Endothelial cell of umbilical vein (primary cell): ENCODE results near the gene MAP6. TPM values are rescaled to one million over a fixed set of nuclear protein-coding genes. Genes with fewer than 3 reads are reported as not detected.

Experiments
- BruUV-seq: library from RNA; stranded (reverse); fragments of 400-500 nt; replicated peaks from 2 replicates; lab custom pipeline; 2021; lab: Mats Ljungman, UMichigan
- CTCF ChIA-PET: fragments of 300-600, 350-600 bp; sonication (Branson Sonifier 250); formaldehyde crosslinking; loops from one replicate; lab custom pipeline; 2021; ENCODE audit warnings: antibody characterized with exemption, inconsistent platforms; lab: Charles Lee
- POLR2A ChIA-PET: fragments of 300-600, 350-600 bp; sonication (Branson Sonifier 250); formaldehyde crosslinking; loops from one replicate; lab custom pipeline; 2021; ENCODE audit warnings: antibody characterized with exemption, inconsistent platforms; lab: Charles Lee
- DNase-seq: peaks from one replicate; pipeline ENCODE4 v3.0.0-alpha.2; 2011; ENCODE audit warnings: low read depth, low spot score
- FAIRE-seq: peaks from 2 replicates; lab custom pipeline; 2011; peaks lifted over from hg19 to GRCh38; lab: Jason Lieb, UNC
- H2AFZ ChIP-seq: 2 replicates; pipeline ENCODE4 v1.6.0; 2012; ENCODE audit warnings: low read depth, low read length, control low read depth, inconsistent platforms
- H3K27ac ChIP-seq: 2 replicates; pipeline ENCODE4 v1.5.1; 2011; ENCODE audit warnings: low read depth, mild to moderate bottlenecking, control low read depth, low read length, moderate library complexity; ENCODE audit not compliant: insufficient read depth
- H3K27me3 ChIP-seq, 2 experiments: 2 replicates each; pipeline versions ENCODE4 v1.6.0 to v1.6.1; 2011; ENCODE audit warnings: low read length in 2 of 2, mixed read lengths in 1 of 2; ENCODE audit not compliant: control insufficient read depth in 2 of 2, insufficient read depth in 2 of 2
- H3K36me3 ChIP-seq, 2 experiments: 2 replicates in 1 of 2; 3 replicates in 1 of 2; pipeline ENCODE4 v1.5.1; 2011; ENCODE audit warnings: low read length in 2 of 2, mild to moderate bottlenecking in 1 of 2, moderate library complexity in 1 of 2; ENCODE audit not compliant: control insufficient read depth in 2 of 2, insufficient read depth in 2 of 2; ENCODE audit errors: extremely low read depth in 1 of 2
- H3K4me1 ChIP-seq: 3 replicates; pipeline ENCODE4 v1.5.1; 2011; ENCODE audit warnings: mild to moderate bottlenecking, low read length; ENCODE audit not compliant: control insufficient read depth, insufficient read depth; ENCODE audit errors: extremely low read depth
- H3K4me2 ChIP-seq: 2 replicates; pipeline ENCODE4 v1.6.1; 2011; ENCODE audit warnings: low read length, control low read depth, mixed read lengths; ENCODE audit not compliant: insufficient read depth
- H3K4me3 ChIP-seq, 3 experiments: fragments of 200-600 bp in 1 of 3; sonication (generic), shearing (Covaris generic) in 1 of 3; replicated peaks in 1 of 3; 2 replicates each; pipeline ENCODE4 v1.5.1; 2011 to 2016; ENCODE audit warnings: control low read depth in 3 of 3, low read length in 3 of 3, mild to moderate bottlenecking in 2 of 3, inconsistent platforms in 1 of 3, low read depth in 1 of 3, moderate library complexity in 1 of 3; ENCODE audit not compliant: insufficient read depth in 1 of 3
- H3K79me2 ChIP-seq: 2 replicates; pipeline ENCODE4 v1.6.0; 2012; ENCODE audit warnings: low read length, inconsistent platforms; ENCODE audit not compliant: control insufficient read depth, insufficient read depth
- H3K9ac ChIP-seq: replicated peaks from 2 replicates; pipeline ENCODE3; 2011; ENCODE audit warnings: low read length, control low read depth; ENCODE audit not compliant: insufficient read depth; ENCODE audit errors: extremely low read depth
- H3K9me1 ChIP-seq: replicated peaks from 3 replicates; pipeline ENCODE4 v1.6.0; 2011; ENCODE audit warnings: mild to moderate bottlenecking, low read length; ENCODE audit not compliant: control insufficient read depth, insufficient read depth; ENCODE audit errors: extremely low read depth
- H3K9me3 ChIP-seq: replicated peaks from 2 replicates; pipeline ENCODE4 v1.5.1; 2012; ENCODE audit warnings: low read length, inconsistent platforms; ENCODE audit not compliant: control insufficient read depth, insufficient read depth
- H4K20me1 ChIP-seq: replicated peaks from 2 replicates; pipeline ENCODE3; 2011; ENCODE audit warnings: mild to moderate bottlenecking, low read length; ENCODE audit not compliant: control insufficient read depth, insufficient read depth; ENCODE audit errors: extremely low read depth
- EZH2 ChIP-seq: IDR thresholded peaks from 2 replicates; pipeline ENCODE4 v1.6.1; 2012; ENCODE audit warnings: borderline replicate concordance, low read depth, mild to moderate bottlenecking, moderate library complexity, low read length, inconsistent platforms; ENCODE audit not compliant: severe bottlenecking
- FOS ChIP-seq: IDR thresholded peaks from 2 replicates; pipeline ENCODE4 v1.6.1; 2011; ENCODE audit warnings: mild to moderate bottlenecking, low read length, moderate library complexity, borderline replicate concordance; ENCODE audit not compliant: insufficient read depth
- GATA2 ChIP-seq: IDR thresholded peaks from 2 replicates; pipeline ENCODE4 v1.7.0; 2011; ENCODE audit warnings: low read depth, mild to moderate bottlenecking, moderate library complexity, mixed read lengths, low read length; ENCODE audit not compliant: insufficient read length, insufficient read depth
- JUN ChIP-seq: IDR thresholded peaks from 2 replicates; pipeline ENCODE4 v1.6.1; 2011; ENCODE audit warnings: borderline replicate concordance, low read depth; ENCODE audit not compliant: insufficient read length, insufficient read depth
- MYC ChIP-seq: IDR thresholded peaks from one replicate; pipeline ENCODE4 v1.6.1; 2011; ENCODE audit warnings: mild to moderate bottlenecking, low read depth, low read length
- POLR2A ChIP-seq: IDR thresholded peaks from 2 replicates; pipeline ENCODE4 v1.6.1; 2012; ENCODE audit warnings: low read depth, mild to moderate bottlenecking, control low read depth, low read length
- POLR2AphosphoS5 ChIP-seq: IDR thresholded peaks from 2 replicates; pipeline ENCODE4 v1.6.1; 2012; ENCODE audit warnings: low read depth, mild to moderate bottlenecking, control low read depth, low read length, moderate library complexity; ENCODE audit not compliant: insufficient read depth
- dilution Hi-C: fragments of 300-500 bp; cut with MboI; formaldehyde crosslinking; loops from one replicate; pipeline ENCODE4 v1.15.0; 2019; ENCODE audit warnings: low sequenced_read_pairs; ENCODE audit not compliant: extremely low pct_ligation_motif_present
- intact Hi-C: fragments of 100-400 bp; cut with micrococcal nuclease; formaldehyde crosslinking; loops from one replicate; pipeline ENCODE4 v1.10.0; 2022
- polyA plus RNA-seq, 4 experiments: library from polyadenylated mRNA; depleted of rRNA in 3 of 4; stranded (reverse) in 3 of 4; unstranded in 1 of 4; fragments of >200 nt; gene quantifications; 2 replicates each; pipeline versions ENCODE4 v1.2.1 to v1.2.3, GENCODE V29; 2011 to 2012; ENCODE audit warnings: missing spikeins in 1 of 4
- total RNA-seq: library from RNA; stranded (reverse); gene quantifications from 2 replicates; pipeline ENCODE4 v1.2.3, GENCODE V29; 2021
- TF ChIP-seq, protein P1 (sequence below): IDR thresholded peaks from 2 replicates; pipeline ENCODE4 v1.6.1; 2011; ENCODE audit not compliant: insufficient read depth, insufficient read length
- TF ChIP-seq, protein P2 (sequence below), 2 donors: IDR thresholded peaks; 1 replicate in 1 of 2; 2 replicates in 1 of 2; pipeline ENCODE4 v1.5.1; 2011; ENCODE audit warnings: low read length in 2 of 2, mild to moderate bottlenecking in 2 of 2, moderate library complexity in 2 of 2, control low read depth in 1 of 2, inconsistent platforms in 1 of 2, low read depth in 1 of 2; ENCODE audit not compliant: insufficient read depth in 1 of 2; ENCODE audit errors: extremely low read depth in 1 of 2

Gene MAP6
- total and polyA plus RNA-seq, 2 donors (not counting 3 experiments of a cell fraction or from before 2014, with no cell fraction given) = 0.12 TPM; not detected in 1

GRCh38 chr11:75716659-75717058, 47.8 kb upstream of the MAP6 start:
- Histone ChIP-seq H3K9me1 (no peaks in the 10 kb centered on the region), H3K4me2 (no peak overlapping the region), H4K20me1 (no peaks in the 10 kb centered on the region), H3K27me3 (peaks cover 6 to 11% of the 10 kb centered on the region in 2 experiments), H3K9me3 (no peaks in the 10 kb centered on the region), H3K4me1 (no peaks in the 10 kb centered on the region), H3K79me2 (no peaks in the 10 kb centered on the region), H3K9ac (no peak overlapping the region), H3K36me3 (no peaks in the 10 kb centered on the region), H2AFZ (no peak overlapping the region), H3K27ac (no peak overlapping the region), H3K4me3 (no peak overlapping the region)
- ChIA-PET POLR2A (no interaction called here), CTCF (interaction anchor here (1.2 kb wide), 1 partner anchor 11 kb away, joined by 7 read pairs; no protein-coding TSS in a partner anchor)
- intact Hi-C loops (no loop called here), dilution Hi-C loops (no loop called here)
- no TSS peak for BruUV-seq
- TF ChIP-seq, protein P1, sequence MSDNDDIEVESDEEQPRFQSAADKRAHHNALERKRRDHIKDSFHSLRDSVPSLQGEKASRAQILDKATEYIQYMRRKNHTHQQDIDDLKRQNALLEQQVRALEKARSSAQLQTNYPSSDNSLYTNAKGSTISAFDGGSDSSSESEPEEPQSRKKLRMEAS = no peak
- TF ChIP-seq POLR2AphosphoS5 (no peak), POLR2A (no peak), GATA2 (no peak), EZH2 (no peak), FOS (no peak)
- no peak for FAIRE-seq
- no peak for DNase-seq

DNA sequence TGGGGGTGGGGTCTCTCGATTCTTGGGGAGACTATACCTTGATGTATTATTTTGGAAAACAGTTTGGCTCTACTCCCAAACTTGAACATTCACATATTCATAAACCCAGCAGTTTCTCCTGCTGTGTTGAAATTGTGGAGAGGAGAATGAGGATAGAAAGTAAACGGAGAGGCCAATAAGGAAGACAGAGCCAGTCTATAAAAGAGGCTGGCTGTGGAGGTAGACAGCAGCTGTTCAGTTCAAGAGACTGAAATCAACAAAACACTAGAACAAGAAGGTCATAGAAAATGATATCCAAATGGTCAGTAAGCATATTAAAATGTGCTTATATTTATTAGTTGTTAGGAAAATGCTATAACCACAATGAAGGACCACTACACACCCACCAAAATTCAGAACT, 46.9 kb upstream of the MAP6 start:
- intact Hi-C loops (no loop called here), dilution Hi-C loops (no loop called here)
- Histone ChIP-seq H3K4me2 (no peak overlapping the region), H2AFZ (no peak overlapping the region), H4K20me1 (no peaks in the 10 kb centered on the region), H3K4me3 (no peak overlapping the region), H3K79me2 (no peaks in the 10 kb centered on the region), H3K27ac (no peak overlapping the region), H3K9ac (no peak overlapping the region), H3K9me3 (no peaks in the 10 kb centered on the region), H3K4me1 (no peaks in the 10 kb centered on the region), H3K36me3 (no peaks in the 10 kb centered on the region), H3K27me3 (peaks cover 7 to 17% of the 10 kb centered on the region in 2 experiments), H3K9me1 (no peaks in the 10 kb centered on the region)
- FAIRE-seq (no peak), DNase-seq (no peak)
- TF ChIP-seq MYC (no peak), POLR2A (no peak), POLR2AphosphoS5 (no peak), FOS (no peak), JUN (no peak), EZH2 (no peak), GATA2 (no peak)
- TF ChIP-seq, protein P2, sequence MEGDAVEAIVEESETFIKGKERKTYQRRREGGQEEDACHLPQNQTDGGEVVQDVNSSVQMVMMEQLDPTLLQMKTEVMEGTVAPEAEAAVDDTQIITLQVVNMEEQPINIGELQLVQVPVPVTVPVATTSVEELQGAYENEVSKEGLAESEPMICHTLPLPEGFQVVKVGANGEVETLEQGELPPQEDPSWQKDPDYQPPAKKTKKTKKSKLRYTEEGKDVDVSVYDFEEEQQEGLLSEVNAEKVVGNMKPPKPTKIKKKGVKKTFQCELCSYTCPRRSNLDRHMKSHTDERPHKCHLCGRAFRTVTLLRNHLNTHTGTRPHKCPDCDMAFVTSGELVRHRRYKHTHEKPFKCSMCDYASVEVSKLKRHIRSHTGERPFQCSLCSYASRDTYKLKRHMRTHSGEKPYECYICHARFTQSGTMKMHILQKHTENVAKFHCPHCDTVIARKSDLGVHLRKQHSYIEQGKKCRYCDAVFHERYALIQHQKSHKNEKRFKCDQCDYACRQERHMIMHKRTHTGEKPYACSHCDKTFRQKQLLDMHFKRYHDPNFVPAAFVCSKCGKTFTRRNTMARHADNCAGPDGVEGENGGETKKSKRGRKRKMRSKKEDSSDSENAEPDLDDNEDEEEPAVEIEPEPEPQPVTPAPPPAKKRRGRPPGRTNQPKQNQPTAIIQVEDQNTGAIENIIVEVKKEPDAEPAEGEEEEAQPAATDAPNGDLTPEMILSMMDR (IDR thresholded peaks at IDR 0.05; ENCODE audit: extremely low read depth in 1 of 2, insufficient read depth in 1 of 2, low read depth in 1 of 2, low read length in 2 of 2) = no peak
- TF ChIP-seq, protein P1 = no peak
- ChIA-PET POLR2A (no interaction called here), CTCF (no interaction called here)
- BruUV-seq = no TSS peak
